GM21381 (cell line): ENCODE measurements around the gene PLXNA2.

Source experiments
- ATAC-seq: cut with Tn5 transposase; IDR thresholded peaks from one replicate; pipeline ENCODE4 v1.9.1; 2021; ENCODE audit warnings: mild to moderate bottlenecking, moderate library complexity; ENCODE audit not compliant: unreplicated experiment

The PLXNA2 gene

DNA sequence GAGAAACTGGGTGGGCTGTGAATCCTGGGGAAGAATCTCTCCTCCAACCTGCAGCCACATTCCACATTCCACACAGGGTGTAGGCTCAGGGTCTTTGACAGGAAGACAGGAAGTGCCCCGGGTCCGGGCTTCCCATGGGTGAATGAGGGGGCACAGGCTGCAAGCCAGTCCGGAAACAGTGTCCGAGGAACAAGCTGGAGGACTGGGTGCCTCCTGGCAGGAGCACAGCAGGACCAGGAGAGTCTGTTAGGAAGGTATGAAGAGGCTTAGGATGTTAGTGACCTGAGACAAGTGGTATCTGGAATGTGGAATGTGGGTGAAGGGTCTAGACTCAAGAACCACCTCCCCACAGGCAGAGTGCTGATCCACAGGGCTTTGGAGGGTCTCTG lies 212.3 kb downstream of the PLXNA2 start:
- ATAC-seq, result no peak

DNA sequence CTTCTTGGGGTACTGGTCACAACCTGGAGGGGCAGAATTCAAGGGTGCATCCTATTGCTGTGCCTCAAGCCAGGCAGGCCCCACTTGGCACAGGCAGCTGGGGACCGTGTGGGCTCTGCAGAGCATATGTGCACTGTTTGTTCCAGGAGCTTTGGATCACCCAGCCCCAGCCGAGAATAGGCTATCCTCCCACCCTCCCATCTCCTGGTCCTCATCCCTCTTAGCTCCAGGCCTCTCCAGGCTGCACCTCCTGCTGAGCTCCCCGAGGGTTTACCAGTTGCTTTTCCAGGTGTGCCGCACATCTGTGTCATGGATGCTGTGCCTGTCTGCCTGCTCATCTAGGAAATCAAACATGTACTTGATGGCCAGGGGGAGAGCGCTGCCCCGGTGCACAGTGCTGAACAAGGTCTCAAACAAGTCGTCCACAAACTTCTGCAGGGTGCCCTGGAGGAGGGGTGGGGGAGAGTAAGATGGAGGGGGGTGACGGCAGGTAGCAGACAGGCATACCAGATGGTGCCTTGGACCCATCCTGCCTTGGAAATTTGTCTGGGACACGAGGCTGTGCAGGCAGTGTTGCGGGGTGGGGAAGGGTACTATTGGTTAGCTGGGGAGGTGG lies 212.8 kb downstream of the PLXNA2 start:
- ATAC-seq, result no peak

DNA sequence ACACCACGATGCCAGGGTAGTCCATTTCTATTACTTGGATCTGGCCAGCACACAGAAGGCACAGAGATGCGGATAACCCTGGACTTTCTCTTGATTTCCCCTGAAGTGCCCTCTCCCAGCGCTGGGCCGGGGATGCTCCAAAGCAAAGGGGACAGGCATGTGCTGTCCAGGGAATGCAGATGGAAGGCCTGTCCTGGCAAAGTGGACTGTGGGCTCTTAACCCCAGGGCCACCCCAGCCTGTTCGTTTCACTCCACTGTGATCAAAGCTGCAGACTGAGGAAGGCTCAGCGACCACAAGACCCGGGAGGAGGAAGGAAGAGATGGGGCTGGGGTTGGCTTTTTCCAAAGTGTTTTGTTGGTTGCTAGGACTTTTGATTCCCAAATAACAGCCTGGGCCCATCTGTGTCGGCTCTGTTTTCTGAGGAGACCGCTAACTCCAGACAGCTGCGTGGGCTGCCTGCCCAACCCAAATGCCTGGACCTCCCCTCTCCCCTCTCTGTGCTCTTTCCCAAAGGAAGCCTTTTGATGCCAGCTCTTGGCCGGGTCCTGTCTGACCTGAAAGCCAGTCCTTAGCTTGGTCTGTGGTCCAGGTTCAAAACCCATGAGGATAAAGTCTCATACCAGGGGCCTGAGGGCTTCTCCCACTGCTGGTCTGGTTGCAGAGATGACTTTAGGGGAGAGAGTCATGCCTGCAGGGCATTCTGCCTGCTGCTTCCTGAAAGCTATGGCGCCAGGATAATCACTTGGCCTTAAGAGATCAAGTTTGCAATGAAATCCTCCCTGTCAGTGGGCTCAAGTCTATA lies 213.7 kb downstream of the PLXNA2 start:
- no peak for ATAC-seq

DNA sequence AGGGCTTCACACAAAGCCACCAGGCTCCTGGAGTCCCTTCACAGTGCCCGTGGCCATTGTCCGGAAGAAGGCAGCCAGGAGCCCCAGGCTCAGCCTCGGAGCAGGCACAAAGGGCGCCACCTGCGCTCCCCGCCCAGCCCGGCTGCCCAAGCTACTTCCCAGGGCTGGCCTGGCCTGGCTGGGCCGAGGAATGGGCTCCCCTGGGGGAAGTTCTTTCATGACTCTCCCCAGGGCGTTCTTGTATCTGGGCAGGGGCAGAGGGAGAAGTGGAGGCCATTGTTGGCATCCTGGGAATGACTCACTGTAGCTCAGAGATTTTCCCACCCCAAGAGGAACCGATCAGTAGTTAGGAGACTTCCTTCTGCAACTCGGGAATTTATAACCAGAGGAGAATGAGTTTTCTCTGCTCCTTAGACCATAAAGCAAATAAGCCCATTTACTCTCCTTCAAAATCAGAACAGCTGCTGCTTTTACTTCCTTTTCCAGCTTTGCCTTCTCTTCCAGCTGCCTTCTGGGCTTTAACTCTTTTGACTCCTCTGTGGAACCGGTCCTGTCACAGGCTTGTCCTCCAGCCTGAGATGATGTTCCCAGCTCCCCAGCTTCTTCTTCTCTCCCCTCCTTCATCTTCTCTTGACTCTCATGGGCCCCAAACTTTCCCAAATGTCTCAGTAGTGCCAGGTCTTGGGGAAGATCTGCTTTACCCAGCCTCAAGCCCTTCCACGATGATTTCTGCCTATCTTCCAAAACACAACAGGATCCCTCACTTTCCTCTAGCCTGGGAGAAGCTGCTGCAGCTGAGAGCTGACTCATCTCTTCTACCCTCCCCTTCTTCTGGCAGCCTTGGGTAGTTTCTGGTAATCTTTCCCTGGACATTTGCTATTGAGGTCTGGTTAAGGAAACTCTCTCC lies 214.6 kb downstream of the PLXNA2 start:
- ATAC-seq, result no peak

DNA sequence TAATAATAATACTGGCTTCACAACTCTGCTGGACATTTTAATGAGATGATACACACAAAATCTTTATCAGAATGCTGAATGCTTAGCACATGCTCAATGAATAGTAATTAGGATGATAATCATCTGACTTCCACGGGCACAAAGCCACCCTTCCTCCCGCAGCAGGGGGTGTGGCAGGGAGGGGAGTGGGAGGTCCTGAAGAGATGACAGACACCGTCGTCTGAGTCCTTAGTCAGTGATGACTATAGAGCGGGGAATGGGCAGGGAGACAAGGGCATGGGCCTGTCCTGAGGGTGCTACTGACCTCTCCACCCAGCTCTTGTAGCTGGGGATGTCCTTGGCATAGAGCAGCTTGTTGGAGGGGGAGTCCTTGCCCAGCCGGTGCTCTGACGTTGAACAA lies 215.7 kb downstream of the PLXNA2 start:
- ATAC-seq, result no peak

DNA sequence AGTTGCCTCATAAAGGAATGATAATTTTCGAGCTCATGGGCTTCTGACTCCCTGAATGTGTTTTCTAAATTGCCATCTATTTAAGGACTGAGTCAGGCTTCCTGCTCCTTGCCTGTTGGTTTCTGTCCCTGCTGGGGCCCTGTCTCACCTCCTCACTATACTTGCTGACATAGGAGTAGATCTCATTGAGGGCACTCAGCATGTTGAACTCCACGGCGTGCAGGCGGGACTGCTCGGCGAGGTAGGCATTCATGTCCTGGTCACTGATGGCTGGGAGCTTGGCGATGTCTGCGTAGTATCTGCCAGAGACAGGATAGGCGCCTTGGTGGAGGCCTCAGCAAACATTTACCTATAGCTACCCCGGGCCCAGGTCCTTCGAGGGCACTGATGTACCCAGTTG lies 216.3 kb downstream of the PLXNA2 start:
- ATAC-seq, result no peak

DNA sequence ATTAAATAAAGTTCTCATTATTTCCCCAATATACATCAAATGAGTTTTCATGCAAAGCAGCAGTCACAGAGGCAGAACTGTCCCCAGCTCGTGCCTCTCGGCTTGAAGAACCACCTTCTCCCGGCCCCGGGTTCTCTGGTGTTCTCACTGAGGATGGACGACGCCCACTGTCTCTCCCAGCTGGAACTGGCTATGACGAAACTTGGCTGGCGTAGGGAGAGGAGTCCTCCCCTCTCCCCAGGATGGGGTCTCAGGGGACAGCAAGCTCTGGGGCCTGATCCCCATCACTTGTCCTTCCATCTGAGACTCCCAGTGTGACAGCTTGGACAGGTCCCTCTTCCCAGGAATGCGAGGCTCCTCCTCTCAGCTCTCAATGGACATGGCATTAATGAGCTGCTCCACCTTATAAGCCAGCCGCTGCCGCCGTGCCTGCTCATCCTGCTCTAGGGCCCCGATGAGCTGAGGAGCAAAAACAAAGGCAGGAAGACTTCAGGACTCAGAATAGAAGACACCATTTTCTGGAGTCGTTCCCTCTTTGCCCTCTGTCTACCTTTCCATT lies 217.2 kb downstream of the PLXNA2 start:
- no peak for ATAC-seq

DNA sequence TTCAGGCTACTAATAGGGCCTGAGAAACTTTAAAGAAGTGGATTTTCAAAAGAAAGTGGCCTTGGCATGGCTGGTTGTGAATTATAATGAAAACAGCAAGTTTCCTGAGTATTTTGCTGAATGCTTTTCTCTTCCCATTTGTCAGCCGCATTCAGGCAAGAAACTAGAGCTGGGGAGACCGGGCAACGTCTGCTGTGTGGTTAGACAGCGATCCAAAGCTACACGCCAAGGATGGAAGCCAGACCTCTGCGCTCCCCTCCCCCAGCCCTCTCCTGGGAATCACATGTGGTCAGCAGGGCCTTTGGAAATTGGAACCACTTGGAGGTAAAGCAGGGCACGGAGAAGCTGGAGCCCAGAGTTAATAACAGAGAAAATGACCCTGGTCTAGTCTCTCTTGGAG lies 219.2 kb downstream of the PLXNA2 start:
- no peak for ATAC-seq

DNA sequence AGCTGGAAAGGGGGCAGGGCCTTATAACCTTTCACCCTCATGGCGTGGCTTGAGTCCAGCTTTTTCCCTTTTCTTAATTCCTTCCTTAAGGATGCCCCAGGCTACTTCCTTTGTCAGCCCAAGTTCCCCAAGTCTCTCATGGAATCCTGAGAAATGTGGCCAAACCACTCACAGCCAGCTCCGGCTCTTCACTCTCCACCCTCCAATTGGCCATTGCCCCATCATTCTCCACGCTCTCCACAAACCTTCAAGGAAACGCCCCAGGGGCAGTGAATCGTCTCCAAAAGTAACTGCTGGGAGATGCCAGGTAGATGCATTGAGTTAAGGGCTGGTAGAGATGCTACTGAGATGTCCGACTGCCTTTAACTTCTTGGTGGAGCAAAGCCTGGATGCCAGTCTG lies 219.8 kb downstream of the PLXNA2 start:
- no peak for ATAC-seq

DNA sequence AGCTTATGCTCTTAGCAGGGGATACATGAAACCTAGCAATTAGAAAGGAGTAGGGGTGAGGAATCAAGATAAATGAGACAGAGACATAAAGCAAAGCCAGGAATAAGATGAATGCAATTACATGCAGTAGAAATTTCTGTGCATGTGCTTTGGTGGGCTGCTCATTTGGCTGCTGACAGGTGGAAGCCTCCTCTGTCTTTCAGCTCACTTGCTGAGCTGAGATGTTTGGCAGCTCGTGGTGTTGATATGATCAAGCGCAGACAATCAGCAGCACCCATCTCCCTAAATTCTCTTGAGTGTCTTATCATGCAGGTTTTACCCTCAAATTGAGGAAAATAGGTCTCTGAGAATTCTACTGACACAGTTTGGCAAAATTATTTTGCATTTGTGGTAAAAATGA lies 224.9 kb downstream of the PLXNA2 start:
- ATAC-seq, result no peak

DNA sequence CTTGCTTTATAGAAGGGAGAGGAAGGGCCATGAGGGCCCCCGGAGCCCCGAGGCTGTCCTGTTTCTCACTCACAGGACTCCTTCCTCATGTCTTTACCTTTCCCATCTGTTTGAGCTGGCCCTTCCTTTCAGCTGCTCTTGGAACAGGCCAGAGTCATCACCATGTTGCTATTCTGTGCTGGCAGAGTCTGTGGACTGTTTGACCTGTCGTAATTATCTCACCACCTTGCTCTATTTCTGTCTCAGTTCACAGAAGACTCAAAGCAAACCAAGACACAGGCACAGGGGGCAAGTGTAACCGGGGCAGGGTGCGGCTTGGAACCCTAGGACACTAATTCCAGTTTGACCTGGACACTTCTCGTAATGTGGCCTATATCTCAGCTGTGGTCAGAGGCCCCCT lies 228.9 kb downstream of the PLXNA2 start:
- ATAC-seq, result no peak

DNA sequence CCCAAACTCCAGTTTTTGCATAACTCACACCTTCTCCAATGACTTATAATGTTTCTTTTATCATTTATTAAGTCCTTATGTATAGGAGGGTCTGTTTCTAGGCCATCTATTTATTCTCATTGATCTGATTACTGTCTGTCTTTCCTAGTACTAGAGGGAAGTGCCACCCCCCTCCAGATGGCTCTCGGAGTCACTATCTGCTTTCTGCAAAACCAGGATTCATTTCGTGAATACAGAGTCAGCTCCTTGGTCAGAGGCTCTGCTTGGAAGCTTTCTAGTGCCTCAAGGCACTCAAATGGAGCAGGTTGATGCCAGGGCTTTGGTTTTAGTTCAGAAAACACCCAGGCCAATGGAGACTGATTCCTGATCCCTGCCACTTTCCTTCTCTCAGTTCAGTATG lies 231.0 kb downstream of the PLXNA2 start:
- ATAC-seq, result no peak

DNA sequence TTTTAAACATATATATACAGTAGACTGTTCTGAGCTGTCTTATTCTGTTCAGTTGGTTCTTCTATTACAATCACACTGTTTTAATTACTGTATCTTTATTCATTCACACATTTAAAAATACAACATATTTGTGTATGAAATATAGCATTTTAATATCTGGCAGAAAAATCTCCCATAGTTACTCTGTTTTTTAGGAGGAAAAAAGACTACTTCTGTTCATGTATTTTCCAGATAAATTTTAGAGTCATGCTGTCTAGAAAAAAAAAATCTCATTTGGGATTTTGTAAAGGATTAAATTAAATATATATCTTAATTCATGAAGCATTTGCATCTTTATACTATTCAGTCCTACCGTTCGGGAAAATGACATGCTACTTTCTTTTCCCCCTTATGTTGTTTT lies 231.5 kb downstream of the PLXNA2 start:
- ATAC-seq, result no peak

DNA sequence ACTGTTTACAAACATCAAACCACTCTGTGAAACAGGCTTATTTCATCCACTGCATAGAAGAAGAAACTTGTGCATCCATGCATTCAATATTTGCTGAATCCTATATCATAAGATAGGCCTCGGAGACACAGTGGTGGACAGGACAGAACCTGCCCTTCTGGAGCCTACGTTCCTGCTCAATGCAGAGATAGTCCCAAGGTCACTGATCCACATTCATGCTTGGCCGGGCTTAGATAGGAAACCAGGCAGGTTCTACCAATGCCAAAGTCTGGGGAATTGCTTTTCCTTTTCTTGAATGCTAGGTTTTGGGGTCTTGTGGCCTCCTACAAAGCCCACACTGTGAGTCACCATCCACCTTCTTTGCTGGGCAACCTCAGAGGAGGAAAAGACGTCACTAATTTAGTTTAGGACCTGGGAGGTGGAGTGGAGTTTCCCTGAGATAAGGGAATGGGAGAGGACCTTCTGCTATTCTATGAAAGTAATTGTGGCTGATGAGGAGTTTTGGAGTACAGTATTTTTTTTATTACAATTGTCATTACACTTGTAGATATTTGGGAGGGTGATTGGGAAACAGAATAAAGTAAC lies 233.6 kb downstream of the PLXNA2 start:
- no peak for ATAC-seq

DNA sequence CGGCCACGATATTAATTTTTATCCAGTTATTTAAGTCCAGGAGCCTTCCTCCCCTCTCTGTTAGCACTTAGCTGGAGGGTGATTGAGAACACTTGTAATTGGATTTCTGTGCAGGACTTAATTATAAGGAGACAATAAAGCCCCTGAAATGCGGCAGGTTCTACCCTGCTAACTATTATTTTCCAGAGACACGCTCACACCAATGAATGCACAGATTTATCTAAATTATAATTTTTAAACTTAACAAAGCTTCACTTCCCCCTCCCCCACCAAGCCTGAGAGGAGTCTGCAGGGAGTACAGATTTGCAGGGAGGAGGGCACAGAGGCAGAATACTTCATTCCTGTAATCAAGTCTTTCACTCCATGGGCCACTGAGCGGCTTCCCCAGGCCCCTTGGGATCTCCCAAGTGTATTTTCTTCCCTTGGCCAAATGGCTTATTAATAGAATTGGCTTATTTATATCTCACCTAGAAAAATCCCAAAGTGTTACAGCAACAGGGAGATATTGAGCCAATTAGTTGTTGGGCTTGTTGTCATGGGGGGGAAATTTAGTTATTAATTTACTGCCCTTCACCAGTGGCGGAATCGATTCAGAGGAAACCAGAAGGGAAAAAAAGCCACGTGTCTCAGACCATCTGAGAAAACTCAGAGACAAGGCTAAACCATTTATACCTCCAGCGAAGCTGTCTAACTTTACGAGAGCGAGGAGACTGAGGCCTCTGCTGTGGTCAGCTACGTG lies 234.3 kb downstream of the PLXNA2 start:
- ATAC-seq, result no peak

DNA sequence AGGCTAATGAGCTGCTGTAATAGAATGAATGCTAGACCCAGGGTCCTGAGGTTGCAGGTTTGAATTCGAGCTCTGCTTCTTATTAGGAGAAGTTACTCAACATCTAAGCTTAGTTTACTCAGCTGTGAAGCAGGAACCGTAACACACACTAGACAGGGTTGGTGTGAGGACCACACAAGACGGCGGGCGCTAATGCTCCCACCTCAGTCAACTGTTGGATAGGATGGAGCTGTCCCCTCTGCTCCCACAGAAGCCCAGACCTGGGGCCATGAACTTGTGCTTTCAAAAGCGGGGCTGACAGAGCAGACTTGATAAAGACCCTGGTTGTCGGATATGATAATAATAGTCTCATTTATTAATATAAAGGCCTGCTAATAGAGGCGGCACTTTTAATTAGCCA lies 234.9 kb downstream of the PLXNA2 start:
- ATAC-seq, result no peak

DNA sequence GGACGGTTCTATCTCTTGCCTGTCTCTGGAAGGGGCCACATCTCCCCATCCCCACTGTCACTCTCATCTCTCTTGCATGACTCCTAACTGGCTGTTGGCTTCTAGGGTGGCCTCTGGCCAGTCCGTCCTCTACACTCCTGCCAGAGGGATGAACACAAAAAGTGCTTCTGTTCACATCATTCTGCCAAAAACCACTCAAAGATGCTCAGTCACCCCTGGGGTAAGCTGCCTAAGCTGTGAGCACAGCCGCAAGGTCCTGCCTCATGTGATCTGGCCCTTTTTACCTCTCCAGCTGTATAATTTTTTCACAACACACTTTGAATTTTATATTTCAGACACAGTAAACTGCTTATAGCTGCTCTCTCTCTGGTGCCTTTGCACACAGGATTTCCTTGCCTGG lies 235.7 kb downstream of the PLXNA2 start:
- no peak for ATAC-seq

DNA sequence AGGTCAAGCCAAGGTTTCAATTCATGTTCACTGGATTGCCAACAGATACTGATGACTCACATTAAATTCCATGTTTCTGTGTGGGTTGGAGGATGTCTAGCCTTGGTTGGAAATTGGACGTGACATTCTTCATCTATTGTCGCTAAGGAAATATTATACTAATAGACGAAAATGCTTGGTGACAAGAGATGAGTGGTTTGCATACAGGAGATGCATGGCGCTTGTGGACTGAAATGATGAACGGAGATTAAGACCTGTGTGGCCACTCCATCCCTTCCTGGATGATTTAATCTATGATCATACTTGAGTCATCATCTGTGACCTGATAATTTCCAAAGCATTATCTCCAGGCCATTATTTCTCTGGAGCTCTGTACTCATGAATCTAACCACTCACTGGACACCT lies 236.2 kb downstream of the PLXNA2 start:
- ATAC-seq, result no peak

DNA sequence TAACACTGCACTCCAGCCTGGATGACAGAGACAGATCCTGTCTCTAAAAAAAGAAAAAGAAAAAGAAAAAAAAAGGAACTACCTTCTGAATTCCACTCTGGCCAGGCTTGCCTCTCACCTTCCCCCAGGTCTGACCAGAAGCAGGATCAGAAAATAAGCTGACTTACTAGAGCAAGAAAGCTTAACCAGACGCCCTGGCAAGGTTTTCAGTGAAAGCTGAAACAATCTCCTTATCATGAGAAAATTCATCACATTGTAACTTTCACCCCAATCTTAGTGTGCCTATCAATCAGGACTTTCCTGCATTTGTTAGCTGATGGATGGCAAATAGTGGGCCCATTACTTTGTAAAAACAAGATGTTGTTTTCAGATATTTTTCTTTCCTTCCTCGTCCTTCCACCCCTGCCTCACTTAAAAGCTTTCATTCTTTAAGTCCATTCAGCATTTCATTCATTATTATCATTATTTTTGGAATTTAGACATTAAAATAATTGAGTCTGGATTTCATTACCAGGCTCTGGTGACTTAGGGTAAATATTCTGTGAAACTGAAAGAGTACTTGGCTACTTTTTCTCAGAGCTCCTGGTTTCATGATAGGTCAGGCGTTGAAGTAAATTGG lies 236.8 kb downstream of the PLXNA2 start:
- no peak for ATAC-seq
